ENCODE results near the gene COL18A1.

DNA sequence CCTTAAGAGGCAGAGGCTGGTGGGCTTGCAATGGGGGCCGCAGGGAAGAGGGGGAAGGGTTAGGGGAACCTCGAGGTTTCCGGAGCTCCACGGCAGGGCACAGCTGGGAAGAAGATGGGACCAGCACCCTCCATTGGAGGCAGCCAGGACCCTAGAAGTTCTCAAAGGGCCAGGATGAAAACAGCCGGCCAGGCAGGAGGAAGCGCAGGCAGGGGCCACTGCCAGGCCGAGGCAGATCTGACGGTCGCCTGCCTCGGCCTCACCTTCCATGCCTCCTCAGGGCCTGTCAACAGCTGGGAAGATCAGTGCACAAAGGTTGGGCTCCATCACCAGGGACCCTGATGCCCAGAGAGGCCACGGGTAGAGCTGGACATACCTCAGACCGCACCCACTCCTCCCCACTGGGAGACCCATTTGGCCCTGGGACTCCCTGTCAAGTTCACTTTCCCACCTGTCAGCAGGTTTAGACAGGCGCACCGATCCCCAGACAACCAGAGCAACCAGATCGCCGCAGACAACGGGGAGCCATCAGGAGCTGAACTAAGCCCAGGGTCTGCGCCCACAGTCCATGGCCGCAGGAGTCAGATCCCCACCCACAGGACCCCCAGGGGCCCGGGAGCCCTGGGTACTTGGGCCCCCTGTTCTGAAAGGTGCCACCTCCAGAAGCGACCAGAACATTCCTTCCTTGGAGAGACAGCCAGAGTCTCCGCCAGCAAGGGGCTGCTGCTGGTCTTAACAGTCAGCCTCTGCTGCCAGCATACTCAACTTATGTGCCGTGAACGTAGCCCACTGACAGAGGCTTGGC lies 135.0 kb downstream of the COL18A1 start:
- TF ChIP-seq, protein P1, sequence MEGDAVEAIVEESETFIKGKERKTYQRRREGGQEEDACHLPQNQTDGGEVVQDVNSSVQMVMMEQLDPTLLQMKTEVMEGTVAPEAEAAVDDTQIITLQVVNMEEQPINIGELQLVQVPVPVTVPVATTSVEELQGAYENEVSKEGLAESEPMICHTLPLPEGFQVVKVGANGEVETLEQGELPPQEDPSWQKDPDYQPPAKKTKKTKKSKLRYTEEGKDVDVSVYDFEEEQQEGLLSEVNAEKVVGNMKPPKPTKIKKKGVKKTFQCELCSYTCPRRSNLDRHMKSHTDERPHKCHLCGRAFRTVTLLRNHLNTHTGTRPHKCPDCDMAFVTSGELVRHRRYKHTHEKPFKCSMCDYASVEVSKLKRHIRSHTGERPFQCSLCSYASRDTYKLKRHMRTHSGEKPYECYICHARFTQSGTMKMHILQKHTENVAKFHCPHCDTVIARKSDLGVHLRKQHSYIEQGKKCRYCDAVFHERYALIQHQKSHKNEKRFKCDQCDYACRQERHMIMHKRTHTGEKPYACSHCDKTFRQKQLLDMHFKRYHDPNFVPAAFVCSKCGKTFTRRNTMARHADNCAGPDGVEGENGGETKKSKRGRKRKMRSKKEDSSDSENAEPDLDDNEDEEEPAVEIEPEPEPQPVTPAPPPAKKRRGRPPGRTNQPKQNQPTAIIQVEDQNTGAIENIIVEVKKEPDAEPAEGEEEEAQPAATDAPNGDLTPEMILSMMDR (IDR thresholded peaks at IDR 0.05): no peak
- no peak for TF ChIP-seq EP300 (IDR thresholded peaks at IDR 0.05; ENCODE audit: low read depth)
- no peak for TF ChIP-seq POLR2A (IDR thresholded peaks at IDR 0.05)

Data from transverse colon (tissue), 3 donors.